ENCODE results near the gene PLTP.
A peak's percentile ranks its signal among the peaks of the same experiment; 100 is the strongest.

PLTP gene

DNA sequence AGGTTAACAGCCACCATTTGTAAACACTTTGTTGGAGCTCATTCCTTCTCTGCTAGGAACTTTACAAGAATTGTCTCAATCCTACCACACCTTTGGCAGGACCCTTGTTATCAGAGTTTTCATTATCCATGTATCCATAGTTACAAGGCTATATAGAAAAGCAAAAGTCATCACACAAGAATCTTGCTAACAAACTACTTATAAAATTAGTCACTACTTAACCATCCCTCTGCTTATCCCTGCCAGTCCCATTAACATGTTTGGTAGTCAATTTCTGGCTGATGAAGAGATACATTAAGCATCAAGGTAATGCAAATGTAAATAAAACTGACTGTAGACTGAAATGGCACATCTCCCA is 44.2 kb downstream of the PLTP start:
- DNase-seq: no peak

DNA sequence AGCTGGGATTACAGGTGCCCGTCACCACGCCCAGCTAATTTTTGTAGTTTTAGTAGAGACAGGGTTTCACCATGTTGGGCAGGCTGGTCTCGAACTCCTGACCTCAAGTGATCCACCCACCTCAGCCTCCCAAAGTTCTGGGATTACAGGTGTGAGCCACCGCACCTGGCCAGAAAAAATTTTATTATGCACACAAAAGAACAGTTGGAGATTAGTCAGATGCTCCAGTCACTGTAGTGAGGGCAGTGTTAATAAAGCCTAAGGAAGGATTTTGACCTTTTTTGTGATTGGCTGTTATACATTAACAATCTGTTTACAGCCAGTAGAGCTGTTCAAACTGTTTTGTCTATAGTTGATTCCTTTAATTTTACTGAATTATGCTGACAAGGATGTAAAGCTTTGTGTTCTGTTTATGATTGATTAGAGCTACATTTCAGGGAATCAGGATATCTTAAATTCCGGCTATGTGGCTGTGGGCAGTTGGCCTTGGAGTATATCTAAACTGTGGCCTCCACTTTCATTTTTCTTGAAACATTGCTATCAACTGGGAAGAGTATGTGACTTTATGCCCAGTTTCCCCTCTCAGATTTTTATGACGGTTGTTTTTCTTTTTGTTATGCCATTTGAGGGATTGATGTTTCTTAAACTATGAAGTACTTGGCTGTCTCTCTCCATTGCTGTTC is 44.7 kb downstream of the PLTP start:
- DNase-seq: no peak

DNA sequence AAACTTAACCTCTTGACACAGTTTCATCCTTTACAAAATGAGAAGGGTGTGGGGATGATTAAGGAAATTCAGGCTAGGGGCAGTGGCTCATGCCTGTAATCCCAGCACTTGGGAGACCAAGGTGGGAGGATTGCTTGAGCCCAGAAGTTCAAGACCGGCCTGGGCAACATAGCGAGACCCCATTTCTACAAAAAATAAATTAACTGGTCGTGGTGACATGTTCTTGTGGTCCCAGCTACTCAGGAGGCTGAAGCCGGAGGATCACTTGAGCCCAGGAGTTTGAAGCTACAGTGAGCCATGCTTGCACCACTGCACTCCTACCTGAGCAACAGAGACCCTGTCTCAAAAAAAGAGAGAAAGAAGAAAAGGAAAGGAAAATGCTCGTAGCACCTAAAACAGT is 45.5 kb downstream of the PLTP start:
- DNase-seq: no peak

DNA sequence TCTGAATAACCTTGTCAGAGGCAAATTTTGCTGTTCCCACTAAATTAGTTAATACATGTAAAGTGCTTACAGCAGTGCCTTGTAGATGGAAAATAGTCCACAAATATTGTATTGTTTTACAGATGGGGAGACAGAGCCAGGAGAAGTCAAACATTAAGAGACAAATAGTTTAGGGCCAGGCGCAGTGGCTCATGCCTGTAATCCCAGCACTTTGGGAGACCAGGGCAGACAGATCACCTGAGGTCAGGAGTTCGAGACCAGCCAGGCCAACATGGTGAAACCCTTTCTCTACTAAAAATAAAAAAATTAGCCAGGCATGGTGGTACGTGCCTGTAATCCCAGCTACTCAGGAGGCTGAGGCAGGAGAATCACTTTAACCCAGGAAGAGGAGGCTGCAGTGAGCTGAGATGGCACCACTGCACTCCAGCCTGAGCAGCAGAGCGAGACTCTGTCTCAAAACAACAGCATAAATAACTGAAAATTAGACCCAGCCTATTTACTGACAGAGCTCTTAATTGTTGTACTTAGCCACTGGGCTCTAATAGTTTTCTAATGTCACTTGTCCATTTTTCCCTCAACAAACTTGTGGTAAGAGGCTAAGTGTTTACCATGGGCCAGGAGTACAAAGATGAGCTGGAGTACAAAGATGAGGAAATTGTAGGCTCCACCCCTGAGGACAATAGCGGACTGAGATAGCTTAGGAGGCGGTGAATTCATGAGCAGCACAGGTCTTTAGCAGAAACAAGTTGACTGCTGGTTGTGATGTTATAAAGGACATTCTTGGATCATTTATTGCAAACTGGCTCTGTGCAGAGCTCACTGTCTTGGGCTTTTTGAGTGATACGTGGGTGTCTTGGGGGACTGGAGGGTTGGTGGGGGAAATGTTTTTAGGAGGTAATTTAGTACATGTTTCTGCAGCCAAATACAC is 48.1 kb downstream of the PLTP start:
- DNase-seq: no peak

DNA sequence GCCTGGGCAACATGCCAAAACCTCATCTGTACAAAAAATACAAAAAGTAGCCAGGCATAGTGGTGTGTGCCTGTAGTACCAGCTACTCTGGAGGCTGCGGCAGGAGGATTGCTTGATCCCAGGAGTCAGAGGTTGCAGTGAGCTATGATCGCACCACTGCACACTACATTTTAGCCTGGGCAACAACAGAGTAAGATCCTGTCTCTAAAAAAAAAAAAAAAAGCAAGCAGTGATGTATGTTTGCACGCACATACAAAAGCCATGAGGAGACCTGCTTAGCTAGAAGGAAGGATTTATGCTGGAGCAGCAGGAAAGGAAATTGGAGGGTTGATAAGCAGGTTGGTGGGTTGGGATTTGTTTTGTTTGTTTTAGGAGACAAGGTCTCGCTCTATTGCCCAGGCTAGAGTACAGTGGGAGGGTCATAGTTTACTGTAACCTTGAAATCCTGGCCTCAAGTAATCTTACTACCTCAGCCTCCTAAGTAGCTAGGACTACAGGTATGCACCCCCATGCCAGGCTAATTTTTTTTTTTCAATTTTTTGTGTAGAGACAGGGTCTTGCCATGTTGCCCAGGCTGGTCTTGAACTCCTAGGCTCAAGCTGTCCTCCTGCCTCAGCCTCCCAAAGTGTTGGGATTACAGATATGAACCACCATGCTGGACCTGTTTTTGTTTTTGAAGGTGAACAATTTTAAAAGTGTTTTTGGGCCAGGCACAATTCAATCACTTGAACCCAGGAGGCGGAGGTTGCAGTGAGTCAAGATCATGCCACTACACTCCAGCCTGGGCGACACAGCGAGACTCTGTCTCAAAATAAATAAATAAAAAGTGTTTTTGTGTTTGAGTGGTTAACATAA is 50.5 kb downstream of the PLTP start:
- DNase-seq: no peak

DNA sequence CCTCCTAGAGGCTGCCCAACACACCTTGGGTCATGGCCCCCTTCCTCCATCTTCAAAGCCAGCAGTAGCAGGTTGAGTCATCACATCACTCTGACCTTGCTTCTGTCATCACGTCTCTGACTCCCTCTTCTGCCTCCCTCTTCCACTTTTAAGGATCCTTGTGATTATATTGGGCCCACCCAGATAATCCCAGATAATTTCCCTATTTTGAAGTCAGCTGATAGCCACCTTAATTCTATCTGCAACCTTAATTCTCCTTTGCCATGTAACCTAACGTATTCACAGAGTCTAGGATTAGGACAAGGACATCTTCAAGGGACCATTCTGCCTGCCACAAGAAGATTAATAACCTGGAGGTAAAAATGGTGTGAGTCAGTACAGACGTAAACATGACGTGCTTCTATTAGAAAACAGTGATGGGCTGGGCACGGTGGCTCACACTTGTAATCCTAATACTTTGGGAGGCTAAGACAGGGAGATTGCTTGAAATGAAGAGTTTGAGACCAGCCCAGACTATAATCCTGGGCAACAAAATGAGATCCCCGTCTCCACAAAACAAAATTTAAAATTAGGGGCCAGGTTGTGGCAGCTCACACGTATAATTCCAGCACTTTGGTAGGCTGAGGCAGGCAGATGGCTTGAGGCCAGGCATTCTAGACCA is 51.3 kb downstream of the PLTP start:
- DNase-seq: no peak

DNA sequence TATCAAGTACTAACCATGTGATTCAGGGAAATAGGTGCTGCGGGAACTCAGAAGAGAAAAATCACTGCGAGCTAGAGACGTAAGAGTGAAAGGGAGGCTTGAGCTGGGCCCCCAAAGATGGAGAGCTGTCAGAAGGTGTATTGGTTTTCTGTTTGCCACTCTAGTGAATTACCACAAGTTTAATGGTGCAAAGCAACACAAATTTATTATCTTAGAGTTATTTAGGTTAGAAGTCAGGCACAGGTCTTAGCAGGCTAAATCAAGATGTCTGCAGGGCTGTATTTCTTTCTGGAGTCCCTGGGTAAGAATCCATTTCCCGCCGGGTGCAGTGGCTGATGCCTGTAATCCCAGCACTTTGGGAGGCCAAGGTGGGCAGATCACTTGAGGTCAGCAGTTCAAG is 52.0 kb downstream of the PLTP start:
- DNase-seq: no peak

DNA sequence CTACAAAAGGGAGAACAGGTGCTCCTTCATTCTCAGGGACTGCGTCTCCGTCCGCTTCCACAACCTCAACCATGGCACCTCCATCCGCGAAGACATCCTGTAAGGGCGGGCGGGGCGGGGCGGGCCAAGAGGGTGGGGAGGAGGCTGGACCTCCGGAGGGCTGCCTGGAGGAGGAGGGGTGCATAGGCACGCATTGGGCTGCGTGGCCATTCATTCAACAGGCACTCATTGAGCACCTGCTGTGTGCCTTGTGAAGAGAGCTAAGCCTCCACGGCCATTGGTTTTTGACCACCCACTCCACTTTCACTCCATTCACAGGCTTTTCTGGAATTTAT is 54.1 kb downstream of the PLTP start:
- DNase-seq: no peak

DNA sequence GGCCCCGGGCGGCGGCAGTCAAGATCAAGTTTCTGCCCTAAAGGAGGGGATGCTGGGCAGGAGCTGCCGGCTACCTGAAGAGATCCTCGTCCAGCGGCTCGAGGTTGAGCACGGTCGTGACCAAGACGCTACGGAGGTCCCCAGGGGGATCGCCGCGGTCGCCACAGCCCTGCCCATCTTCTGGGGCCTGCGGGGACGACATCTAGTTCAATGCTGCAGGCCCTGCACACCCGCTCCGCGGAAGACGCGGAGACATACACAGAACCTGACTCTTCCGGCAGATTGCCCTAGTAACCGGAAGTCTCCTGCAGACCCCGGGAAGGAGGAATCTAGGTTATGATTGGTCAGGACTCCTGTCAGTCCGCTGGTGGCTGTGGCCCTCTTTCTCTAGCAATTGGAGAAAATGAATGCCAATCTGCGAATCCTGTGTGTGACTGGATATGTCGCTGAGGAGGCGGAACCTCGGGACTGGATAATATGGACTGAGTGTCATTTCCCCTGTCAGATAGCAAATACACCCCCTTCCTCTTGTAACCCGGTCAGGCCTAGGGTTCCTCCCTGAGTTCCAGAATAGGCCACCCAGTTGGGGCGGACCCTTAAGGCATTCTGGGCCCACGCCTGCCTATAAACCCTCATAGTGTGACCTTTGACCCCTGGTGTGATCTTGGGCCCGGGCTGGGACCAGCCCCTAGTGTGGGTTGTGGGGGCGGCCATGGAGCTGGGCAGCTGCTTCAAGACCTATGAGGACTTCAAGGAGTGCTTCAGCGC is 54.7 kb downstream of the PLTP start, which contains the start of the genes ACOT8 and ZSWIM3:
Gene ACOT8, minus strand, starts transcription at position 279 of the 768 bp plus-strand sequence. Its CDS starts 77 bp downstream, at position 202.
Gene ZSWIM3, plus strand, starts transcription at position 501 of the 768 bp plus-strand sequence. Its CDS starts 212 bp downstream, at position 713.
- peak; percentile 99 for DNase-seq

DNA sequence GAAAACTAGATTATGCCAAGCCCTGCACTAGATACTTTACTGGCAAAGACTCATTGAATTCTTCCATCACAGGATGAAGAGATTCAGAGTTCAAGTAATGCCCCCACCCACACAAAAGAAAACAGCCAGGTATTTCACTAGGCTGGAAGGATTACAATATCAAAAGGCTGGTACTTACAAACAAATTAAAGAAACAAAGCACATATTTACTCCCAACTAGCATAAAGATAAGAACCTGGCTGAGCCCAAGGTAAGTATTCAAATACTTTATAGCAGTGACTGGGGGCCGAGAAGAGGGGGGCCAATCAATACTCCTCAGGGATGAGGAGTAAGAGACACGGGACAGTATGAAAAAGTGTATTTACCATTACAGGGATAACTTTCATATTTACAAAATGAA is 58.5 kb downstream of the PLTP start:
- no peak for DNase-seq

DNA sequence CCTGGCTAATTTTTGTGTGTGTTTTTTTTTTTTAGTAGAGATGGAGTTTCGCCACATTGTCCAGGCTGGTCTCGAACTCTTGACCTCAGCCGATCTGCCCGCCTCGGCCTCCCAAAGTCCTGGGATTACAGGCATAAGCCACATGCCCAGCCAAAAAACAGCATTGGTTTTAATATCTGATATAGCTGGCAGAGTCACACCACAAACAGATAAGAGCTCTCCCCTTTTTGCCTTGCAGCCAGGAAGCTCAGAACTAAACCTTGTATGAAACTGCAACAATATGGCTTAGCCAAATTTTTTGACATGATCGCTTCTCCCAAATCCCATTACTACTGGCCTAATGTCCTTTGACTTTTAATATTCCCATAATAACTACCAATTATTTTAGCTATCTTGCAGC is 59.6 kb downstream of the PLTP start:
- no peak for DNase-seq

DNA sequence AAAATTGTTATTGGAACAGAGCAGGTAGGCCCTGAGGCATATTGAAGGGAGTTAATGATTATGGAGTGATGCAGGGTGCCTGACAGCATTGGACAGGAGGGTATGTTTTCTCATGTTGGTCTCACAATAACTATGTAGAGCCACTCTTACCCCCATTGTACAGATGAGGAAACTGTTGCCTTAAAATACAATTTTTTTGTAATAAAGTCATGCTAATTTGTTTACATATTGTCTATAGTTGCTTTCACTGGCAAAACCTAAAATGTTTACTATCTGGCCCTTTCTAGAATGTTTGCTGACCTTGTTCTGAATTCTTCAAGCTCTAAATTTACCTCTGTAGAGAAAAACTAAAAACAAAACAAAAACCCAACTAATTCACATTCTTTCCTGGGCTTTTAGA is 60.5 kb downstream of the PLTP start:
- DNase-seq: no peak

DNA sequence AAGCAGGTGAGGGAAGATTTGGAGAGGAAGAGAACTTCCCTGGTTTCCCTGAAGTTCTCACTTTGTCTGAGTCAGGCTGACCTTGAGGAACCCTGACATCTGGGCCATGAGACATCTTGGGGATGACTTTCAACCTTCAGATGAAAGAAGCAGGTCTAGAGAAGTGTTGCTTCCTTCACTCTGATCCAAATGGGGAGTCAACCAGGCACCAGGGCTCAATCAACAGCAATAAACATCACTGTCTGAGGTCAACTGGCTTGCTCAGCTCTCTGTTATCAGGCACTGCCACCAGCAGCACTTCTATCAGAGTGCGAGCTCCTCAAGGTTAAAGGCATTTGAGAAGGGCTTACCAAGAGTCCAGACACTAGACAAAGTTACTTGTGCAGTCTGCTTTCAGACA is 61.0 kb downstream of the PLTP start:
- no peak for DNase-seq

DNA sequence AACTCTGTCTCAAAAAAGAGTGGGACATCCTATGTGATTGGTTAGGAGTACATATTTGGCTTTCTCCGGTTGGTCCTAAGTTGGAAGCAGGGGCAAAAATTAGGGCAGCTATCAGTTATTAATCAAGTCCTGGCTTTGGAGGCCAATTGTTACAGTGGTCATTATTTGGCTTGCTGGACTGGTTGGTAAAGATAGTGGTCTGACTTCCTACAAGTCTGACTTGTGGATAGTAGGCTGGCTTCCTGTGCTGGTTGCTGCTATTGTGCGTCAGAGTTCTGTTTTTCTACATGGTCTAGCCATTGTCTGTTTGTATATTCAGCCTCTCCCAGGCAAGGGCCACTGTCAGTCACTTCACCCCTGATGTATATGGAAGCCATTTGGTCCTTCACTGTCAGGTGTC is 61.7 kb downstream of the PLTP start:
- DNase-seq: no peak

DNA sequence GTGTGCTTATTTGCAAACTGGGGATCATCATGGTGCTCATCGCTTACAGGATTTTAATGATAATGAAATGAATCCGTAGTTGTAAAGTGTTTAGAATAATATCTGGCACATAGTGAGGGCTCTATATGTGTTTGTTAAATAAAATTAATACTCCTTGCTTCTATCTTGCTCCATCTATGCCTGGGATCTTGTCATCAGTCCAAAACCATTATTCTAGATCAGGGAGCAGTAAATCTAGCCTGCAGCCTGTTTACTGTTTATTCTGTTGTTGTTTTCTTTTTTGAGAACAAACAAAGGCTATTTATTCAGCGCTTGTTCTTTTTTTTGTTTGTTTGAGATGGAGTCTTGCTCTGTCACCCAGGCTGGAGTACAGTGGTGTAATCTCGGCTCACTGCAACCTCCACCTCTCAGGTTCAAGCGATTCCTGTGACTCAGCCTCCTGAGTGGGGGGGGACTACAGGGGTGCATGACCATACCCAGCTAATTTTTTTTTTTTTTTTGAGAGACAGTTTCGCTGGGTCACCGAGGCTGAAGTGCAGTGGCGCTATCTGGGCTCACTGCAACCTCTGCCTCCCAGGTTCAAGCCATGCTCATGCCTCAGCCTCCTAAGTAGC is 62.9 kb downstream of the PLTP start:
- DNase-seq: no peak

Data from NCI-H1417 treated with DMSO at 0.1 percent for 48 hours (cell line).